K562 (cell line): ENCODE measurements around the gene OSBPL3. TPM values are rescaled to one million over a fixed set of nuclear protein-coding genes. Genes with fewer than 3 reads are reported as not detected.

Source experiments
- ATAC-seq: fragments of 200-7000 bp; cut with Tn5 transposase; 3 replicates; pipeline ENCODE4 v1.9.1; 2020; ENCODE audit warnings: moderate library complexity
- BruUV-seq: library from RNA; stranded (reverse); fragments of 400-500 nt; replicated peaks from 2 replicates; lab custom pipeline; 2021; lab: Mats Ljungman, UMichigan
- CTCF ChIA-PET: fragments of 300-600 bp; formaldehyde crosslinking; extraction: SDS; loops from one replicate; lab custom pipeline; 2021; ENCODE audit warnings: low intra/inter-chr PET ratio; lab: Yijun Ruan, JAX
- POLR2A ChIA-PET: fragments of 300-600, 350-650 bp; sonication (Branson Sonifier 250); formaldehyde crosslinking; extraction: SDS; loops from one replicate; lab custom pipeline; 2021; ENCODE audit warnings: antibody characterized with exemption, inconsistent platforms; lab: Yijun Ruan, JAX
- DNase-seq, 4 experiments: peaks; one replicate each; pipeline versions ENCODE4 v3.0.0 to v3.0.0-alpha.2; 2011 to 2018; ENCODE audit warnings: low spot score in 3 of 4, mixed read lengths in 3 of 4; ENCODE audit errors: extremely low read depth in 1 of 4
- FAIRE-seq: peaks from 2 replicates; lab custom pipeline; 2011; peaks lifted over from hg19 to GRCh38; lab: Jason Lieb, UNC
- H2AFZ ChIP-seq: 2 replicates; pipeline ENCODE4 v1.6.0; 2011; ENCODE audit warnings: low read depth, low read length, control low read depth, inconsistent platforms
- H3K27ac ChIP-seq: fragments of 200-600 bp; 3 replicates; pipeline ENCODE4 v1.8.0; 2011; ENCODE audit warnings: low read depth, mild to moderate bottlenecking, control low read depth, inconsistent platforms, low read length, moderate library complexity, mixed read lengths; ENCODE audit errors: extremely low read depth
- H3K27me3 ChIP-seq, 2 experiments: fragments of 300-600 bp in 1 of 2; 2 replicates in 1 of 2; 3 replicates in 1 of 2; pipeline versions ENCODE4 v1.6.0 to v1.8.0; 2011; ENCODE audit warnings: inconsistent platforms in 2 of 2, low read length in 2 of 2, mild to moderate bottlenecking in 1 of 2, mixed read lengths in 1 of 2, moderate library complexity in 1 of 2; ENCODE audit not compliant: control insufficient read depth in 2 of 2, insufficient read depth in 2 of 2
- H3K36me3 ChIP-seq: fragments of 300-600 bp; 3 replicates; pipeline ENCODE4 v1.8.0; 2011; ENCODE audit warnings: mild to moderate bottlenecking, low read length, inconsistent platforms; ENCODE audit not compliant: control insufficient read depth, insufficient read depth
- H3K4me1 ChIP-seq, 2 experiments: fragments of 200-600 bp in 1 of 2; replicated peaks in 1 of 2; 2 replicates in 1 of 2; 3 replicates in 1 of 2; pipeline versions ENCODE4 v1.5.1 to v1.8.0; 2011; ENCODE audit warnings: inconsistent platforms in 2 of 2, low read length in 2 of 2, mild to moderate bottlenecking in 1 of 2, mixed read lengths in 1 of 2, moderate library complexity in 1 of 2; ENCODE audit not compliant: control insufficient read depth in 2 of 2, insufficient read depth in 2 of 2
- H3K4me2 ChIP-seq: 2 replicates; pipeline ENCODE4 v1.6.1; 2011; ENCODE audit warnings: low read length, control low read depth, inconsistent platforms, mixed read lengths; ENCODE audit not compliant: insufficient read depth
- H3K4me3 ChIP-seq: fragments of 200-600 bp; sonication (generic), shearing (Covaris generic); 2 replicates; pipeline ENCODE4 v1.5.1; 2016; ENCODE audit warnings: control low read depth, inconsistent platforms
- H3K79me2 ChIP-seq: fragments of 200-600 bp; 3 replicates; pipeline ENCODE4 v1.8.0; 2011; ENCODE audit warnings: low read length, inconsistent platforms; ENCODE audit not compliant: control insufficient read depth, insufficient read depth
- H3K9ac ChIP-seq, 2 experiments: 2 replicates each; pipeline versions ENCODE4 v1.6.0 to v1.6.1; 2011; ENCODE audit warnings: low read depth in 2 of 2, low read length in 2 of 2, control low read depth in 1 of 2, inconsistent platforms in 1 of 2, mild to moderate bottlenecking in 1 of 2, mixed read lengths in 1 of 2; ENCODE audit not compliant: insufficient read depth in 1 of 2
- H3K9me1 ChIP-seq: one replicate; pipeline ENCODE4 v1.6.0; 2011; ENCODE audit warnings: inconsistent platforms, mild to moderate bottlenecking, low read length, moderate library complexity; ENCODE audit not compliant: control insufficient read depth, insufficient read depth
- H3K9me3 ChIP-seq: replicated peaks from 2 replicates; pipeline ENCODE4 v1.5.1; 2011; ENCODE audit warnings: low read depth, low read length, inconsistent platforms; ENCODE audit not compliant: control insufficient read depth, insufficient read depth
- H4K20me1 ChIP-seq: replicated peaks from 2 replicates; pipeline ENCODE4 v1.6.1; 2011; ENCODE audit warnings: low read length, inconsistent platforms, mixed read lengths; ENCODE audit not compliant: control insufficient read depth, insufficient read depth
- POLR2A ChIP-seq: fragments of 450-650 bp; conservative IDR thresholded peaks from 2 replicates; pipeline ENCODE4 v1.6.1; 2016
- RBM15 ChIP-seq: fragments of 200-400 bp; formaldehyde crosslinking; IDR thresholded peaks from 2 replicates; pipeline ENCODE4 v1.6.1; 2018; ENCODE audit warnings: mild to moderate bottlenecking, low read length, moderate library complexity; ENCODE audit not compliant: insufficient read depth
- REST ChIP-seq, 2 experiments: fragments of 450-650 bp; formaldehyde crosslinking in 1 of 2; IDR thresholded peaks; 2 replicates each; pipeline versions ENCODE4 v1.4.0 to v1.6.1; 2014 to 2020; ENCODE audit warnings: mild to moderate bottlenecking in 2 of 2, borderline replicate concordance in 1 of 2, low read depth in 1 of 2
- ZNF785 ChIP-seq: fragments of 250-450 bp; sonication (Bioruptor Pico); IDR thresholded peaks from 2 replicates; pipeline ENCODE4 v1.4.0; 2020; ENCODE audit warnings: mild to moderate bottlenecking
- WGBS: fragments of 100-300 bp; shearing (Covaris generic); methylation state at CpG from one replicate; pipeline ENCODE4 v1.1.6; 2016; ENCODE audit warnings: low coverage, mixed read lengths; ENCODE audit not compliant: insufficient coverage; ENCODE audit errors: missing lambda C conversion rate; 5-methylcytosine and 5-hydroxymethylcytosine counted together
- in situ Hi-C: fragments of 300-500 bp; cut with MboI; formaldehyde crosslinking; loops from 4 replicates; pipeline ENCODE4 v1.15.0; 2018; ENCODE audit warnings: inconsistent platforms, mixed read lengths
- intact Hi-C: fragments of 100-400 bp; cut with micrococcal nuclease; formaldehyde crosslinking; loops from 2 replicates; pipeline ENCODE4 v1.14.2; 2022
- polyA plus RNA-seq, 8 experiments: library from polyadenylated mRNA; depleted of rRNA in 4 of 8; stranded (reverse) in 5 of 8; unstranded in 3 of 8; fragments of >200 nt; fragmentation: Nextera tagmentation in 2 of 8; fragmentation: Illumina TruSeq in 1 of 8; extraction: Ambion mirVana in 2 of 8; extraction: Trizol in 1 of 8; gene quantifications; 2 replicates each; pipeline versions ENCODE4 v1.2.1 to v1.2.3, GENCODE V29; 2011 to 2014; ENCODE audit warnings: inconsistent platforms in 1 of 8, missing spikeins in 1 of 8
- total RNA-seq, 7 experiments: library from RNA; depleted of rRNA in 6 of 7; stranded (reverse); fragments of >200 nt in 6 of 7; fragmentation: Illumina TruSeq in 2 of 7; extraction: Trizol in 2 of 7; gene quantifications; 2 replicates each; pipeline versions ENCODE4 v1.2.1 to v1.2.3, GENCODE V29; 2011 to 2021; ENCODE audit warnings: low replicate concordance in 1 of 7

Gene OSBPL3
- total and polyA plus RNA-seq, 9 of the 15 experiments (the other 6 are each of a cell fraction or from before 2014, with no cell fraction given) = 4.8 to 37.2 (median 26.5) TPM

- Histone ChIP-seq H3K36me3 (peaks cover 2% of the 10 kb centered on the region; the same call in 1 of the 3 replicates), H2AFZ (no peak overlapping the region), H3K27me3 (no peaks in the 10 kb centered on the region), H3K79me2 (peaks cover 95% of the 10 kb centered on the region), H3K4me1 (peaks cover 26 to 68% of the 10 kb centered on the region in 2 experiments), H3K27ac (no peak overlapping the region), H3K9ac (no peak overlapping the region), H3K4me2 (no peak overlapping the region), H3K9me3 (no peaks in the 10 kb centered on the region), H3K9me1 (peaks cover 5% of the 10 kb centered on the region), H4K20me1 (no peaks in the 10 kb centered on the region), H3K4me3 (no peak overlapping the region)
- no peak for DNase-seq
- in situ Hi-C loops (no loop called here), intact Hi-C loops (no loop called here)
- ChIA-PET POLR2A (interaction anchor here (0.7 to 2.2 kb wide), 3 partner anchors 9 to 65 kb away, joined by 3 to 9 read pairs (median 5); no protein-coding TSS in a partner anchor), CTCF (no interaction called here)
- FAIRE-seq = no peak
- WGBS = 63% methylated on average over 4 of the region's 4 CpGs
- no TSS peak for BruUV-seq
- peak; percentile 21; the same call in 1 of the 3 replicates for ATAC-seq
- peak; percentile 85 for TF ChIP-seq REST (IDR thresholded peaks at IDR 0.05; ENCODE audit: borderline replicate concordance)
- TF ChIP-seq REST (CRISPR knock-in tag; IDR thresholded peaks at IDR 0.05; ENCODE audit: low read depth) = no peak
- no peak for TF ChIP-seq RBM15
- no peak for TF ChIP-seq POLR2A
- no peak for TF ChIP-seq ZNF785 (CRISPR knock-in tag)
Measured at GRCh38 chr7:24913801-24914464, 66.0 kb downstream of the OSBPL3 start.
